ENCODE measurements around the gene PCGF3. TPM values are rescaled to one million over a fixed set of nuclear protein-coding genes. Genes with fewer than 3 reads are reported as not detected.

PCGF3 gene
- total RNA-seq, 6 experiments from 2014 or later = 13.0 to 23.5 (median 14.7) TPM

- H3K36me3 ChIP-seq = peaks cover 0 to 29% (median 2%) of the 10 kb centered on the region in 4 donors
- intact Hi-C loops (cut with DNase I) = no loop called here
- WGBS (ENCODE audit: insufficient coverage, low coverage, low lambda C conversion rate, missing lambda C conversion rate) = 68% methylated on average over 8 of the region's 21 CpGs
- no peak overlapping the region for H3K27ac ChIP-seq
- DNase-seq (peak in 1 of 3 donors; percentile 47), ATAC-seq (no peak)
- no peak for TF ChIP-seq CTCF (IDR thresholded peaks at IDR 0.05)
- no peak for TF ChIP-seq POLR2A (IDR thresholded peaks at IDR 0.05)
- no peaks in the 10 kb centered on the region for H3K27me3 ChIP-seq
- H3K9me3 ChIP-seq = no peaks in the 10 kb centered on the region
- H3K4me3 ChIP-seq = no peak overlapping the region
- H3K4me1 ChIP-seq = peaks cover 0 to 19% (median 4%) of the 10 kb centered on the region in 4 donors
These were observed 61.1 kb downstream of the PCGF3 start for GRCh38 chr4:766559-767283.

- Histone ChIP-seq H3K27me3 (no peaks in the 10 kb centered on the region), H3K36me3 (peaks cover 0 to 35% (median 1%) of the 10 kb centered on the region in 4 donors), H3K4me1 (peaks cover 0 to 19% (median 4%) of the 10 kb centered on the region in 4 donors), H3K9me3 (no peaks in the 10 kb centered on the region), H3K27ac (no peak overlapping the region), H3K4me3 (no peak overlapping the region)
- TF ChIP-seq CTCF (IDR thresholded peaks at IDR 0.05) = no peak
- no peak for TF ChIP-seq POLR2A (IDR thresholded peaks at IDR 0.05)
- no peak for ATAC-seq
- WGBS (ENCODE audit: insufficient coverage, low coverage, low lambda C conversion rate, missing lambda C conversion rate) = 99% methylated on average over 11 of the region's 15 CpGs
- intact Hi-C loops (cut with DNase I) = no loop called here
- DNase-seq = peak in 1 of 3 donors; percentile 20
These were observed 62.4 kb downstream of the PCGF3 start for GRCh38 chr4:768076-768475.

GRCh38 chr4:768995-769394 lies 63.4 kb downstream of the PCGF3 start:
- intact Hi-C loops (cut with DNase I) = no loop called here
- Histone ChIP-seq H3K4me3 (no peak overlapping the region), H3K27me3 (no peaks in the 10 kb centered on the region), H3K27ac (no peak overlapping the region), H3K4me1 (peaks cover 0 to 19% (median 4%) of the 10 kb centered on the region in 4 donors), H3K9me3 (no peaks in the 10 kb centered on the region), H3K36me3 (peaks cover 0 to 33% (median 1%) of the 10 kb centered on the region in 4 donors)
- 71% methylated on average over 8 of the region's 12 CpGs for WGBS (ENCODE audit: insufficient coverage, low coverage, low lambda C conversion rate, missing lambda C conversion rate)
- peak in 1 of 3 donors; percentile 49 for DNase-seq
- ATAC-seq = no peak
- TF ChIP-seq CTCF (IDR thresholded peaks at IDR 0.05) = no peak
- no peak for TF ChIP-seq POLR2A (IDR thresholded peaks at IDR 0.05)

- H3K4me1 ChIP-seq = peaks cover 0 to 19% (median 4%) of the 10 kb centered on the region in 4 donors
- DNase-seq (peak in 1 of 3 donors; percentile 31), ATAC-seq (no peak)
- no peak overlapping the region for H3K27ac ChIP-seq
- intact Hi-C loops (cut with DNase I) = no loop called here
- no peak overlapping the region for H3K4me3 ChIP-seq
- peaks cover 0 to 33% (median 1%) of the 10 kb centered on the region in 4 donors for H3K36me3 ChIP-seq
- no peak for TF ChIP-seq POLR2A (IDR thresholded peaks at IDR 0.05)
- TF ChIP-seq CTCF (IDR thresholded peaks at IDR 0.05) = no peak
- 89% methylated on average over 16 of the region's 19 CpGs for WGBS (ENCODE audit: insufficient coverage, low coverage, low lambda C conversion rate, missing lambda C conversion rate)
- no peaks in the 10 kb centered on the region for H3K27me3 ChIP-seq
- no peaks in the 10 kb centered on the region for H3K9me3 ChIP-seq
These were observed 63.9 kb downstream of the PCGF3 start for GRCh38 chr4:769511-769910.

Measured in right lobe of liver (tissue), 6 donors.